Fibroblast of lung (primary cell): ENCODE measurements around the gene SEMA6A. TPM values are rescaled to one million over a fixed set of nuclear protein-coding genes. Genes with fewer than 3 reads are reported as not detected.
"Not testable (repeated sequence)": the region's sequence is repeated elsewhere in the genome, so short reads cannot be mapped to it uniquely, and the experiment has no call there.

Experiments used
- DNase-seq, 2 donors: peaks; one replicate each; pipeline versions ENCODE4 v3.0.0 to v3.0.0-alpha.2; 2010; ENCODE audit warnings: low read depth in 2 of 2
- H2AFZ ChIP-seq: 2 replicates; pipeline ENCODE4 v1.5.1; 2012; ENCODE audit warnings: low read length, control low read depth, inconsistent platforms
- H3K27ac ChIP-seq: 2 replicates; pipeline ENCODE4 v1.5.1; 2011; ENCODE audit warnings: low read length, control low read depth; ENCODE audit not compliant: insufficient read depth
- H3K27me3 ChIP-seq: 2 replicates; pipeline ENCODE4 v1.5.1; 2011; ENCODE audit warnings: mild to moderate bottlenecking, low read length; ENCODE audit not compliant: control insufficient read depth, insufficient read depth
- H3K36me3 ChIP-seq: 2 replicates; pipeline ENCODE4 v1.5.1; 2011; ENCODE audit warnings: low read length; ENCODE audit not compliant: control insufficient read depth, insufficient read depth
- H3K4me1 ChIP-seq: 2 replicates; pipeline ENCODE4 v1.5.1; 2011; ENCODE audit warnings: low read length; ENCODE audit not compliant: control insufficient read depth, insufficient read depth; ENCODE audit errors: extremely low read depth
- H3K4me2 ChIP-seq: 2 replicates; pipeline ENCODE4 v1.5.1; 2011; ENCODE audit warnings: low read length, control low read depth; ENCODE audit not compliant: insufficient read depth; ENCODE audit errors: extremely low read depth
- H3K4me3 ChIP-seq, 4 experiments: fragments of 200-600 bp in 1 of 4; sonication (generic) in 1 of 4; replicated peaks in 1 of 4; 2 replicates each; pipeline ENCODE4 v1.5.1; 2011 to 2016; ENCODE audit warnings: low read length in 4 of 4, low read depth in 3 of 4, mild to moderate bottlenecking in 3 of 4, control low read depth in 2 of 4, inconsistent platforms in 1 of 4, mixed read lengths in 1 of 4; ENCODE audit not compliant: insufficient read depth in 1 of 4; ENCODE audit errors: control extremely low read depth in 1 of 4
- H3K79me2 ChIP-seq: 2 replicates; pipeline ENCODE4 v1.5.1; 2012; ENCODE audit warnings: mild to moderate bottlenecking, low read length, inconsistent platforms; ENCODE audit not compliant: control insufficient read depth, insufficient read depth
- H3K9ac ChIP-seq: 2 replicates; pipeline ENCODE4 v1.5.1; 2011; ENCODE audit warnings: mild to moderate bottlenecking, low read length, control low read depth; ENCODE audit not compliant: insufficient read depth
- H3K9me3 ChIP-seq: 2 replicates; pipeline ENCODE4 v1.5.1; 2012; ENCODE audit warnings: low read depth, low read length; ENCODE audit not compliant: control insufficient read depth, insufficient read depth
- H4K20me1 ChIP-seq: 2 replicates; pipeline ENCODE4 v1.5.1; 2011; ENCODE audit warnings: low read length; ENCODE audit not compliant: control insufficient read depth, insufficient read depth; ENCODE audit errors: extremely low read depth
- EZH2 ChIP-seq: IDR thresholded peaks from 2 replicates; pipeline ENCODE4 v1.5.1; 2012; ENCODE audit warnings: low read length, control low read depth, mild to moderate bottlenecking; ENCODE audit errors: missing control alignments
- polyA plus RNA-seq, 2 donors: library from polyadenylated mRNA; depleted of rRNA in 1 of 2; stranded (reverse) in 1 of 2; unstranded in 1 of 2; fragments of >200 nt; gene quantifications; 2 replicates each; pipeline ENCODE4 v1.2.1, GENCODE V29; 2011 to 2012; ENCODE audit warnings: missing spikeins in 1 of 2
- total RNA-seq: library from RNA; depleted of rRNA; stranded (reverse); fragments of >200 nt; gene quantifications from 2 replicates; pipeline ENCODE4 v1.2.1, GENCODE V29; 2014
- TF ChIP-seq, protein P1 (sequence below), 2 donors: IDR thresholded peaks in 1 of 2; conservative IDR thresholded peaks in 1 of 2; 1 replicate in 1 of 2; 2 replicates in 1 of 2; pipeline ENCODE4 v1.5.1; 2011 to 2012; ENCODE audit warnings: low read length in 2 of 2, control low read depth in 1 of 2, inconsistent platforms in 1 of 2, low read depth in 1 of 2, mild to moderate bottlenecking in 1 of 2

The SEMA6A gene
- total and polyA plus RNA-seq, 2 donors (not counting 1 experiment from before 2014, with no cell fraction given) = 0.17 to 0.22 TPM

DNA sequence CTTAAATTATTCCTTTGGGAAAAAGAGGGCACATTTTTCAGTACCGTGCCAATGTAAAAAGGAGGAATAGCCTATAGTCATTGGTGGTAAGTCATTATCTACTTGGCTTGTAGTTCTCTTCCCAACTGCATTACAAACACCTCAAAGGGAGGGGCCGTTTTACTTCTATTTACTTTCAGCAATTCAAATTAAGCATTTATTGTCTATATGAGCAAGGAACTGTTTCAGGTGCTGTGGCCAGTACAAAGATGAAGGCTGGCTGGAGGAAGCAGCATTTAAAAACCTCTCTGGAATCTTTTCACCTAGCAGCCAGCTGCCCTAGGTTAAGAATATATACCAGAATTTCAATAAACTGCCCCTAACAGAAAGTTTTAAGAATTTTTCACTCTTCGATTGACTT, 48.9 kb downstream of the SEMA6A start:
- Histone ChIP-seq H2AFZ (no peak overlapping the region), H3K4me2 (no peak overlapping the region), H3K9ac (no peak overlapping the region), H3K36me3 (no peaks in the 10 kb centered on the region), H3K9me3 (no peaks in the 10 kb centered on the region), H3K27ac (no peak overlapping the region), H3K27me3 (no peaks in the 10 kb centered on the region), H4K20me1 (no peaks in the 10 kb centered on the region), H3K4me3 (no peak overlapping the region), H3K79me2 (no peaks in the 10 kb centered on the region), H3K4me1 (no peaks in the 10 kb centered on the region)
- no peak for TF ChIP-seq EZH2
- DNase-seq = no peak

DNA sequence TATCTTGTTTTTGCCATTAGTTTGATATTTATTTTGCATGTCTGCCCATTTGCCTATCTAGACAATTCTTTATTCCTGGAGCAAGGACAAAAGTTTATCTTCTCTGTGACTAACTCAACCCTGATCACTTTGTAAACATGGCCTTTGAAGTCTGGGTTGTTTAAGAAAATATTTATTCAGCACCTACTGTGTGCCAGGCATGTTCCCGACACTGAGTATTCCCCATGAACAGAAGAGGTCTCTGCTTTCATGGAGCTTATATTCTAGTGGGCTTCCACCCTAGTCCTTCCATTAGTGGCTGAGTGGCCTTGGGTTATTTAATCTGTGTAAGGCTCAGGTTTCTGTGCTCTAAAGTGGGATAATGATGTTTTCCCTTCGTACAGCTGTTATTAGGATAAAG, 49.7 kb downstream of the SEMA6A start:
- TF ChIP-seq EZH2 = no peak
- TF ChIP-seq, protein P1, sequence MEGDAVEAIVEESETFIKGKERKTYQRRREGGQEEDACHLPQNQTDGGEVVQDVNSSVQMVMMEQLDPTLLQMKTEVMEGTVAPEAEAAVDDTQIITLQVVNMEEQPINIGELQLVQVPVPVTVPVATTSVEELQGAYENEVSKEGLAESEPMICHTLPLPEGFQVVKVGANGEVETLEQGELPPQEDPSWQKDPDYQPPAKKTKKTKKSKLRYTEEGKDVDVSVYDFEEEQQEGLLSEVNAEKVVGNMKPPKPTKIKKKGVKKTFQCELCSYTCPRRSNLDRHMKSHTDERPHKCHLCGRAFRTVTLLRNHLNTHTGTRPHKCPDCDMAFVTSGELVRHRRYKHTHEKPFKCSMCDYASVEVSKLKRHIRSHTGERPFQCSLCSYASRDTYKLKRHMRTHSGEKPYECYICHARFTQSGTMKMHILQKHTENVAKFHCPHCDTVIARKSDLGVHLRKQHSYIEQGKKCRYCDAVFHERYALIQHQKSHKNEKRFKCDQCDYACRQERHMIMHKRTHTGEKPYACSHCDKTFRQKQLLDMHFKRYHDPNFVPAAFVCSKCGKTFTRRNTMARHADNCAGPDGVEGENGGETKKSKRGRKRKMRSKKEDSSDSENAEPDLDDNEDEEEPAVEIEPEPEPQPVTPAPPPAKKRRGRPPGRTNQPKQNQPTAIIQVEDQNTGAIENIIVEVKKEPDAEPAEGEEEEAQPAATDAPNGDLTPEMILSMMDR (conservative IDR thresholded peaks at IDR 0.05 in 1 of 2, IDR thresholded peaks at IDR 0.05 in 1 of 2; ENCODE audit: low read depth in 1 of 2, low read length in 2 of 2) = no peak
- H3K79me2 ChIP-seq = no peaks in the 10 kb centered on the region
- H3K27me3 ChIP-seq = no peaks in the 10 kb centered on the region
- no peaks in the 10 kb centered on the region for H4K20me1 ChIP-seq
- no peak overlapping the region for H3K27ac ChIP-seq
- DNase-seq = no peak
- H3K4me1 ChIP-seq = no peaks in the 10 kb centered on the region
- H3K9ac ChIP-seq = no peak overlapping the region
- H3K4me3 ChIP-seq = no peak overlapping the region
- H2AFZ ChIP-seq = no peak overlapping the region
- H3K9me3 ChIP-seq = no peaks in the 10 kb centered on the region
- no peak overlapping the region for H3K4me2 ChIP-seq
- no peaks in the 10 kb centered on the region for H3K36me3 ChIP-seq

DNA sequence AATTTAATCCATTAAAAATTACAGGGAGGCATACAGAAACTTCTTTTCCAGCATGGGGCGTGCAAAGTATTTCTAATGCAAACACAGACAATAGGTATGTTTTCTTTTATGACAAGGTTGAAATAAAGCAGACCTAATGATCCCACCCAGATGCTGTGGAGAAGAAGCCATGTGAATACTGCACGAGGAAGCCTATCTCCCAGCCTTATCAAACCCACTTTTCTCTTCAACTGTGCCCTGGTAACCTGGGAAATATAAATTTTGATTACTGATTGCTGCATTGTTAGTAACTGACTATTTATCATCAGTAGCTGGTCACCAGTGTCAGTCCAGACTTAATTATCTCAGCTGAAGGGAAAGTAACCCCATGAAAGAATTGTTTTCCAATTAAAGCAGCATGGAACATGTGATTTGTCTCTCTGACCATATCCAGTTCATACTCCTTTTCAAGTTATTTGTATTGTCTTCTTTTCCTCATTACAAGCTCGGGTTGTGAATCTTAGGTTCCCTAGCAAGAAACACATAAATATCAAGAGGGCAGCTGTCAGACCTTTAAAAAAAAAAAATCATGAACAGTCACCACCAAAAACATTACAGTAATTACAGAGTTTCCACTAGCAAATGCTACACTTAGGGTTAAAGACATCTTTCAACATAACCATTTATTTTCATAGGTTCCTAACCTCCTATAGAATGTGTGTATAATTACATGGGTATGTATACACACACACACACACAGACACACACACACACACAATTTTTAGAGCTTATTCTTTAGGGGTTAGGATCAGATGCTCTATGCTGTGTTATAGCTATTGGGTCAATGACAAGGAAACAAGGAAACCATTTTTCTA, 50.3 kb downstream of the SEMA6A start:
- no peak overlapping the region for H3K4me3 ChIP-seq
- no peaks in the 10 kb centered on the region for H3K36me3 ChIP-seq
- TF ChIP-seq, protein P1 (conservative IDR thresholded peaks at IDR 0.05 in 1 of 2, IDR thresholded peaks at IDR 0.05 in 1 of 2; ENCODE audit: low read depth in 1 of 2, low read length in 2 of 2) = no peak
- no peak for TF ChIP-seq EZH2
- DNase-seq = no peak
- no peak overlapping the region for H2AFZ ChIP-seq
- H3K9ac ChIP-seq = no peak overlapping the region
- no peak overlapping the region for H3K4me2 ChIP-seq
- H3K4me1 ChIP-seq = no peaks in the 10 kb centered on the region
- no peaks in the 10 kb centered on the region for H3K27me3 ChIP-seq
- no peaks in the 10 kb centered on the region for H3K9me3 ChIP-seq
- no peaks in the 10 kb centered on the region for H3K79me2 ChIP-seq
- H3K27ac ChIP-seq = no peak overlapping the region
- H4K20me1 ChIP-seq = no peaks in the 10 kb centered on the region

DNA sequence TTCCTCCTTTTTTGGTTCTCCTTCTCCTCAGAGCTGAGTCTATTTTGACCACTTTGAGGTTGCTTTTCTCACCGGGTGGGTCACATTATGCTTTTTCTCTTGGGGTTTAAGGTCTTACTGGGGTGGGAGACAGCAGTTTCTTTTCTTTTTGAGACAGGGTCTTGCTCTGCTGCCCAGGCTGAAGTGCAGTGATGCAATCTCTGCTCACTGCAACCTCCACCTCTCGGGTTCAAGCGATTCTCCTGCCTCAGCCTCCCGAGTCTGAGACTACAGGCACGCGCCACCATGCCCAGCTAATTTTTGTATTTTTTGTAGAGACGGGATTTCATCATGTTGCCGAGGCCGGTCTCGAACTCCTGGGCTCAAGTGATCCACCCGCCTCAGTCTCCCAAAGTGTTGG, 51.4 kb downstream of the SEMA6A start:
- DNase-seq, H3K4me3 ChIP-seq, H3K36me3 ChIP-seq, H3K9me3 ChIP-seq, H3K4me2 ChIP-seq, H3K27me3 ChIP-seq, H3K79me2 ChIP-seq, H2AFZ ChIP-seq, H3K27ac ChIP-seq, H3K4me1 ChIP-seq, H3K9ac ChIP-seq, H4K20me1 ChIP-seq: not testable (repeated sequence)
